Tibial nerve (tissue), 4 donors: ENCODE data around the gene RAPGEF2. TPM values are rescaled to one million over a fixed set of nuclear protein-coding genes. Genes with fewer than 3 reads are reported as not detected.

Experiments
- DNase-seq, 2 donors: peaks; one replicate each; pipeline ENCODE4 v3.0.0-alpha.2; 2019; ENCODE audit warnings: low spot score in 2 of 2
- H3K27ac ChIP-seq, 4 donors: fragments of 200-600 bp; sonication (generic) in 3 of 4; one replicate each; pipeline ENCODE4 v1.5.1; 2017 to 2019; ENCODE audit warnings: mild to moderate bottlenecking in 1 of 4
- H3K27me3 ChIP-seq, 2 donors: fragments of 200-600 bp; sonication (generic) in 1 of 2; one replicate each; pipeline versions ENCODE4 v1.5.1 to v1.6.0; 2017 to 2019
- H3K36me3 ChIP-seq, 3 donors: fragments of 200-600 bp; sonication (generic); one replicate each; pipeline ENCODE4 v1.5.1; 2018 to 2019
- H3K4me1 ChIP-seq, 4 donors: fragments of 200-600 bp; sonication (generic) in 3 of 4; one replicate each; pipeline ENCODE4 v1.5.1; 2017 to 2019
- H3K4me3 ChIP-seq, 4 donors: fragments of 200-600 bp; sonication (generic) in 3 of 4; one replicate each; pipeline ENCODE4 v1.5.1; 2017 to 2019; ENCODE audit warnings: mild to moderate bottlenecking in 1 of 4, moderate library complexity in 1 of 4
- H3K9me3 ChIP-seq, 4 donors: fragments of 200-600 bp; sonication (generic) in 3 of 4; one replicate each; pipeline ENCODE4 v1.5.1; 2017 to 2019
- EP300 ChIP-seq, 2 donors: sonication (generic); formaldehyde crosslinking; IDR thresholded peaks; one replicate each; pipeline ENCODE4 v1.6.1; 2017; ENCODE audit warnings: antibody characterized with exemption in 2 of 2, mild to moderate bottlenecking in 1 of 2
- POLR2A ChIP-seq, 2 donors: fragments of 450-650 bp; IDR thresholded peaks; one replicate each; pipeline ENCODE4 v1.6.1; 2017; ENCODE audit warnings: antibody characterized with exemption in 2 of 2, mild to moderate bottlenecking in 2 of 2, moderate library complexity in 2 of 2
- WGBS, 2 donors: methylation state at CpG; one replicate each; pipeline ENCODE4 v1.1.5; 2018; 5-methylcytosine and 5-hydroxymethylcytosine counted together
- total RNA-seq, 4 donors: library from RNA; depleted of rRNA; stranded (reverse); fragments of >200 nt; gene quantifications; one replicate each; pipeline ENCODE4 v1.1.0, GENCODE V29; 2016
- TF ChIP-seq, protein P1 (sequence below), 5 experiments: fragments of 200-600 bp in 3 of 5; fragments of 450-650 bp in 2 of 5; sonication (generic) in 3 of 5; IDR thresholded peaks; one replicate each; pipeline ENCODE4 v1.5.1; 2016 to 2019; ENCODE audit warnings: antibody characterized with exemption in 5 of 5, mild to moderate bottlenecking in 3 of 5, moderate library complexity in 2 of 5

Gene RAPGEF2
- total RNA-seq, 4 donors from 2014 or later, result 61.0 to 81.5 (median 69.5) TPM

DNA sequence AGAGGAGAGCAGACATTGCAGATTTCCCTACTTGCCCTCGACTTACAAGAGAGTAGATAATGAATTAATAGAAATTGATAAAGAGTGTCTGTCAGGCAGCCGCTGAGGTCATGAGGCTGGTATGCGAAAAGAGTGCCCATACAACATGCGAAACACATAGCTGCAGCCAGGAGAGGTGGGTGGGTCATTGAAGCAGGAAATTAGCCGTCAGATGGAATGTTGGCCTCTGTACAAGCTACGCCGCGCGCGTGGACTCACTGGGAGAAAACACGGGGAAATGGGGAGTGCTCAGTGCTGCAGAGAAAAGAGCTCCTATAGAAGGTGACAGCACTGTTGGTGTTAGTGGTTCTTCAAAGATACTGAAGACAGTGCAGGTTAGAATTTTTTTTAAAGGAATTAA, 125.1 kb downstream of the RAPGEF2 start:
- Histone ChIP-seq H3K36me3 (no peaks in the 10 kb centered on the region), H3K27ac (peak overlapping the region in 3 of 4 donors; percentile 8 to 58 (median 53)), H3K4me1 (peaks cover 0 to 37% (median 4%) of the 10 kb centered on the region in 4 donors), H3K9me3 (no peaks in the 10 kb centered on the region), H3K27me3 (no peaks in the 10 kb centered on the region), H3K4me3 (peak overlapping the region in 2 of 4 donors; percentile 2 to 26)
- DNase-seq, result peak; percentile 35 to 48
- 9 to 15% methylated on average over 11 of the region's 11 CpGs for WGBS, 2 donors
- TF ChIP-seq POLR2A (IDR thresholded peaks at IDR 0.05) (no peak), EP300 (IDR thresholded peaks at IDR 0.05) (peak; percentile 23 to 53)
- TF ChIP-seq, protein P1, sequence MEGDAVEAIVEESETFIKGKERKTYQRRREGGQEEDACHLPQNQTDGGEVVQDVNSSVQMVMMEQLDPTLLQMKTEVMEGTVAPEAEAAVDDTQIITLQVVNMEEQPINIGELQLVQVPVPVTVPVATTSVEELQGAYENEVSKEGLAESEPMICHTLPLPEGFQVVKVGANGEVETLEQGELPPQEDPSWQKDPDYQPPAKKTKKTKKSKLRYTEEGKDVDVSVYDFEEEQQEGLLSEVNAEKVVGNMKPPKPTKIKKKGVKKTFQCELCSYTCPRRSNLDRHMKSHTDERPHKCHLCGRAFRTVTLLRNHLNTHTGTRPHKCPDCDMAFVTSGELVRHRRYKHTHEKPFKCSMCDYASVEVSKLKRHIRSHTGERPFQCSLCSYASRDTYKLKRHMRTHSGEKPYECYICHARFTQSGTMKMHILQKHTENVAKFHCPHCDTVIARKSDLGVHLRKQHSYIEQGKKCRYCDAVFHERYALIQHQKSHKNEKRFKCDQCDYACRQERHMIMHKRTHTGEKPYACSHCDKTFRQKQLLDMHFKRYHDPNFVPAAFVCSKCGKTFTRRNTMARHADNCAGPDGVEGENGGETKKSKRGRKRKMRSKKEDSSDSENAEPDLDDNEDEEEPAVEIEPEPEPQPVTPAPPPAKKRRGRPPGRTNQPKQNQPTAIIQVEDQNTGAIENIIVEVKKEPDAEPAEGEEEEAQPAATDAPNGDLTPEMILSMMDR (IDR thresholded peaks at IDR 0.05), result peak in 1 of 5 experiments; percentile 20

DNA sequence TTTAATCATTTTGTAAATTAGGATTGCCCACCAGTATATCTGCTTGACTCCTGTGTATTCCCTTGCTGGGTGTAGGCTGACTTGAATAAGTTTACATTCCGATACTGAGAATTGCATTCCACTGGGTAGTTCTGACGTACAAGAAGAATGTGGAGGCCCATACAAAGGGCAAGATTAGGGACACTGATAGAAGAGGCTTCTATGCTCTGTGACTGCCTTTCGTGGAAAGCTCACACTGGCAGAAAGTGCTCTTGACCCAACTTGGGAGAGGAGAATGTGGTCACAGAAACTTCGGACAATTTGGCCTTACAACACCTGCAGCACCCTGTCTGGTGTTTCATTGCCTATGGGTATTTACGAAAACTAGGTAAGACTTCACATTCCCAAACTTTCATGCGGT, 126.3 kb downstream of the RAPGEF2 start:
- Histone ChIP-seq H3K27me3 (no peaks in the 10 kb centered on the region), H3K9me3 (no peaks in the 10 kb centered on the region), H3K4me1 (peaks cover 0 to 37% (median 4%) of the 10 kb centered on the region in 4 donors), H3K36me3 (no peaks in the 10 kb centered on the region), H3K4me3 (peak overlapping the region in 1 of 4 donors; percentile 1), H3K27ac (peak overlapping the region in 2 of 4 donors; percentile 37 to 53)
- WGBS, 2 donors, result 38 to 46% methylated on average over 6 of the region's 6 CpGs
- TF ChIP-seq, protein P1 (IDR thresholded peaks at IDR 0.05), result no peak
- TF ChIP-seq POLR2A (IDR thresholded peaks at IDR 0.05) (no peak), EP300 (IDR thresholded peaks at IDR 0.05) (no peak)
- DNase-seq, result no peak

DNA sequence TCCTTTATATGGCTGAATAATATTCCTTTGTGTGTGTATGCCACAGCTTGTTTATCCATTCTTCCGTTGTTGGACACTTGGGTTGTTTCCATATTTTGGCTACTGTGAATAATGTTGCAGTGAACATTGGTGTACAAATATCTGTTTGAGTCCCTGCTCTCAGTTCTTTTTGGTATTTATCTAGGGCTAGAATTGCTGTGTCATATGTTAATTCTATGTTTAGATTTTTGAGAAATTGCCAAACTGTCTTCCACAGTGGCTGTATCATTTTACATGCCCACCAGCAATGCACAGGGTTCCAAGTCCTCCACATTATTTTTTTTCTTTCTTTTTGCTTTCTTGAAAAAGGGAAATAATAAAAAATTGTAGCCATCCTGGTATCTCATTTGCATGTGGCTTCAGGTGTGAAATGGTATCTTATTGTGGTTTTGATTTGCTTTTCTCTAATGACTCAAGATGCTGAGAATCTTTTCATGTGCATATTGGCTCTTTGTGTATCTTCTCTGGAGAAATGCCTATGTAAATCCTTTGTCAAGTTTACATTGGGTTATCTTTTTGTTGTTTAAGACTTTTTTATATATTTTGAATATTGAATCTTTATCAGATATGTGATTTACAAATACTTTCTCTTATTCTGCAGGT, 129.7 kb downstream of the RAPGEF2 start:
- no peak for DNase-seq

DNA sequence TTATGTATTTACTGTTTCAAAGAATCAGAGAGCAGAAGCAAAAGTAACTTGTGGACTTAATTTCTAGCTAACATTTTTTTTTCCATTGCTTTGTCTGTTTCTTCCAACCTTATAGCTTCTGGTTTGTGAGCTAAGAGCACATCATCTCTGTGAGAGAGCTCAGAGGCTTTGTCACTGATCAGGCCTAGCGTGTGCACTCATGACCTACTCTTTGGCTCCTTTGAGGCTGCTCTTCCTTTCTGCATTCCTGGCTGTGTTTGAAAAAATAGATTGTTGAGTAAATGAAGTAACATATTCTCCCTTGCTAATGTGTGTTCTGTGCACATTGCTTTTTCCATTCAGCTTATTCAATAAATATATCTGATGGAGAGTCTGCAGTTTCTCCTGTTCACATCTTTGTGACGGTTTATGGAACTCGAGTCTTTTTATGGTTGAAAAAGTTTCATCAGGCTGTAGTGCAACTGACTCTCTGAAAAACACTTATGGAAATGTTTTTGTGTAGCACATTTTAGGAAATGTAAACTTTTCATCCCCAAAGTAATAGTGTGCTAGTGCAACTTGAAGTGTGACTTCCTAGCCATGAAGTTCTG, 133.0 kb downstream of the RAPGEF2 start:
- no peak overlapping the region for H3K4me3 ChIP-seq
- TF ChIP-seq, protein P1 (IDR thresholded peaks at IDR 0.05), result no peak
- TF ChIP-seq POLR2A (IDR thresholded peaks at IDR 0.05) (no peak), EP300 (IDR thresholded peaks at IDR 0.05) (no peak)
- H3K27ac ChIP-seq, result peak overlapping the region in 1 of 4 donors; percentile 8
- peaks cover 0 to 26% (median 4%) of the 10 kb centered on the region in 4 donors for H3K4me1 ChIP-seq
- peaks cover 0 to 5% (median 0%) of the 10 kb centered on the region in 4 donors for H3K9me3 ChIP-seq
- H3K27me3 ChIP-seq, result no peaks in the 10 kb centered on the region
- 83 to 87% methylated on average over 3 of the region's 3 CpGs for WGBS, 2 donors
- DNase-seq, result no peak
- H3K36me3 ChIP-seq, result no peaks in the 10 kb centered on the region

More for the DNA sequence above, 129.7 kb downstream of the RAPGEF2 start:
- 32 to 48% methylated on average over 1 of the region's 1 CpG for WGBS, 2 donors
- Histone ChIP-seq H3K4me3 (no peak overlapping the region), H3K36me3 (no peaks in the 10 kb centered on the region), H3K9me3 (peaks cover 0 to 5% (median 0%) of the 10 kb centered on the region in 4 donors), H3K27me3 (no peaks in the 10 kb centered on the region), H3K4me1 (peaks cover 0 to 31% (median 4%) of the 10 kb centered on the region in 4 donors), H3K27ac (no peak overlapping the region)
- TF ChIP-seq POLR2A (IDR thresholded peaks at IDR 0.05) (no peak), EP300 (IDR thresholded peaks at IDR 0.05) (no peak)
- TF ChIP-seq, protein P1 (IDR thresholded peaks at IDR 0.05), result no peak

DNA sequence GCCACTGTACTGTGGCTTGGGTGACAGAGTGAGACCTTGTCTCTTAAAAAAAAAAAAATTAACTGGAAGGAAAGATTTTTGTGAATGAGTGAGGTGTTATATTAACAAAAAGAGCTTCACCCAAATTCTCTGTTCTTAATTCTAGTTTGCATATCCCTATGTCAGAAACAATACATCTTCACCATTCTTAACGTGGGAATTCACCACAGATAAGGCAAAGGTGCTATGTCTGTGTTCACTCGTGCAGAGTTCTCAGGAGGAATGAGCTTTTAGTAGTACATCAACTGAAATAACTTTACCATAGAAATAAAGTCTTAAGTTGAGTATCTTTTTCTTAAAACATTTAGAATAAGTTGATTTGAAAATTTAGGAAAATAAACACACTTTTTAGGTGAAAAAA, 135.1 kb downstream of the RAPGEF2 start:
- H3K27me3 ChIP-seq, result no peaks in the 10 kb centered on the region
- TF ChIP-seq, protein P1 (IDR thresholded peaks at IDR 0.05), result no peak
- no peak for TF ChIP-seq POLR2A (IDR thresholded peaks at IDR 0.05)
- no peak for TF ChIP-seq EP300 (IDR thresholded peaks at IDR 0.05)
- H3K4me3 ChIP-seq, result no peak overlapping the region
- no peak for DNase-seq
- peaks cover 0 to 5% (median 0%) of the 10 kb centered on the region in 4 donors for H3K9me3 ChIP-seq
- H3K27ac ChIP-seq, result no peak overlapping the region
- H3K36me3 ChIP-seq, result no peaks in the 10 kb centered on the region
- WGBS, 2 donors, result 58 to 62% methylated on average over 2 of the region's 2 CpGs
- peaks cover 0 to 43% (median 7%) of the 10 kb centered on the region in 4 donors for H3K4me1 ChIP-seq
